Keratinocyte (primary cell): ENCODE measurements around the gene HEATR1. TPM values are rescaled to one million over a fixed set of nuclear protein-coding genes. Genes with fewer than 3 reads are reported as not detected.

ENCODE experiments used
- DNase-seq: peaks from one replicate; pipeline ENCODE4 v3.0.0-alpha.2; 2011; ENCODE audit warnings: low read depth, missing footprints, low spot score
- FAIRE-seq: peaks from 2 replicates; lab custom pipeline; 2011; peaks lifted over from hg19 to GRCh38; lab: Jason Lieb, UNC
- H2AFZ ChIP-seq: 2 replicates; pipeline ENCODE4 v1.6.0; 2012; ENCODE audit warnings: low read length, control low read depth, inconsistent platforms; ENCODE audit not compliant: control insufficient read depth
- H3K27ac ChIP-seq: 2 replicates; pipeline ENCODE4 v1.5.1; 2011; ENCODE audit warnings: low read length; ENCODE audit not compliant: control insufficient read depth, insufficient read depth
- H3K27me3 ChIP-seq: 3 replicates; pipeline ENCODE4 v1.6.0; 2011; ENCODE audit warnings: low read length; ENCODE audit not compliant: control insufficient read depth, insufficient read depth; ENCODE audit errors: extremely low read depth
- H3K36me3 ChIP-seq, 2 experiments: 2 replicates in 1 of 2; 3 replicates in 1 of 2; pipeline ENCODE4 v1.5.1; 2011; ENCODE audit warnings: low read length in 2 of 2, mild to moderate bottlenecking in 1 of 2; ENCODE audit not compliant: control insufficient read depth in 2 of 2, insufficient read depth in 2 of 2; ENCODE audit errors: extremely low read depth in 1 of 2
- H3K4me1 ChIP-seq: 3 replicates; pipeline ENCODE4 v1.5.1; 2011; ENCODE audit warnings: low read length; ENCODE audit not compliant: control insufficient read depth, insufficient read depth; ENCODE audit errors: extremely low read depth
- H3K4me2 ChIP-seq: 3 replicates; pipeline ENCODE4 v1.6.0; 2011; ENCODE audit warnings: low read depth, low read length; ENCODE audit not compliant: control insufficient read depth, insufficient read depth; ENCODE audit errors: extremely low read depth
- H3K4me3 ChIP-seq, 3 experiments: fragments of 200-600 bp in 1 of 3; sonication (generic) in 1 of 3; 2 replicates in 2 of 3; 3 replicates in 1 of 3; pipeline ENCODE4 v1.5.1; 2011 to 2016; ENCODE audit warnings: low read length in 3 of 3, mild to moderate bottlenecking in 3 of 3, control low read depth in 2 of 3, inconsistent platforms in 1 of 3, low read depth in 1 of 3, mixed read lengths in 1 of 3, mixed run types in 1 of 3, moderate library complexity in 1 of 3; ENCODE audit not compliant: control insufficient read depth in 2 of 3, insufficient read depth in 2 of 3; ENCODE audit errors: extremely low read depth in 1 of 3
- H3K79me2 ChIP-seq: 2 replicates; pipeline ENCODE4 v1.6.0; 2012; ENCODE audit warnings: low read length; ENCODE audit not compliant: control insufficient read depth, insufficient read depth
- H3K9ac ChIP-seq: 3 replicates; pipeline ENCODE4 v1.6.0; 2011; ENCODE audit warnings: low read length; ENCODE audit not compliant: control insufficient read depth, insufficient read depth; ENCODE audit errors: extremely low read depth
- H3K9me1 ChIP-seq: 3 replicates; pipeline ENCODE4 v1.6.0; 2011; ENCODE audit warnings: low read length; ENCODE audit not compliant: control insufficient read depth, insufficient read depth; ENCODE audit errors: extremely low read depth
- H3K9me3 ChIP-seq: 2 replicates; pipeline ENCODE4 v1.5.1; 2012; ENCODE audit warnings: low read depth, low read length; ENCODE audit not compliant: control insufficient read depth
- H4K20me1 ChIP-seq: 3 replicates; pipeline ENCODE4 v1.6.0; 2011; ENCODE audit warnings: low read length; ENCODE audit not compliant: control insufficient read depth, insufficient read depth; ENCODE audit errors: extremely low read depth
- EZH2 ChIP-seq: IDR thresholded peaks from one replicate; pipeline ENCODE4 v1.6.1; 2012; ENCODE audit warnings: inconsistent platforms, mild to moderate bottlenecking, low read length, moderate library complexity
- dilution Hi-C: fragments of 300-500 bp; cut with MboI; formaldehyde crosslinking; loops from one replicate; pipeline ENCODE4 v1.7.0; 2020; ENCODE audit warnings: low sequenced_read_pairs; ENCODE audit not compliant: extremely low pct_ligation_motif_present
- polyA plus RNA-seq, 5 experiments: library from polyadenylated mRNA; depleted of rRNA in 3 of 5; stranded (reverse) in 3 of 5; stranded (forward) in 1 of 5; unstranded in 1 of 5; fragments of >200 nt; gene quantifications; 1 replicate in 1 of 5; 2 replicates in 3 of 5; 3 replicates in 1 of 5; pipeline versions ENCODE4 v1.2.1 to v1.2.3, GENCODE V29; 2011 to 2012; ENCODE audit warnings: missing spikeins in 2 of 5, low read depth in 1 of 5, low replicate concordance in 1 of 5
- TF ChIP-seq, protein P1 (sequence below), 3 experiments: IDR thresholded peaks in 1 of 3; conservative IDR thresholded peaks in 1 of 3; optimal IDR thresholded peaks in 1 of 3; 2 replicates in 2 of 3; 3 replicates in 1 of 3; pipeline versions ENCODE3 to v1.5.1; 2011; ENCODE audit warnings: low read length in 3 of 3, mild to moderate bottlenecking in 3 of 3, moderate library complexity in 2 of 3, control low read depth in 1 of 3, inconsistent platforms in 1 of 3; ENCODE audit not compliant: insufficient read depth in 2 of 3; ENCODE audit errors: extremely low read depth in 1 of 3

The HEATR1 gene
- polyA plus RNA-seq, 1 donor (not counting 4 experiments of a cell fraction or from before 2014, with no cell fraction given) = 19.5 TPM

DNA sequence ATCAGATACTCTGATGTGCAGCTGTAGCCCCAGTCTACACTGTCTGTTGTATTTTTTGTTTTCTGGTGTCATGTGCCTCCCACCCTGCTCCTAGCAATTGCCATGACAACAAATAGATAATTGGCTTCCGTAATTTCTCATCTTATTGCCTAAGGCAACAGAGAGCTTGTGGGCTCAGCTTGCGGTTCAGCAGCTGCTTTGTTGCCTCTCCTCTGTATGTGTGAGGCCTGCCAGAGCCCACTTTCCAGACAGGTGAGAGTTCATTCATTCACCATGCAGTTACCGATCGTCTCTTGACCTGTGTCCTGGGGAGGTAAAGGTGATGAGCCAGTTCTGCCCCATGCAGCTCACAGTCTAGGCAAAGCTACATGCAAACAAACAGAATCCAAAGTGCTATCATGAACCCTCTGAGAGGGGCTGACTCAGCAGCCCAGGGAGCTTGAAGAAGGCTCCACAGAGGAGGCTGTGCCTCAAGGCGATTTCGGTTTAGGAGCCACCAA is 68.6 kb downstream of the HEATR1 start:
- H3K9me3 ChIP-seq = no peaks in the 10 kb centered on the region
- H2AFZ ChIP-seq = no peak overlapping the region
- no peak overlapping the region for H3K9ac ChIP-seq
- DNase-seq = no peak
- no peaks in the 10 kb centered on the region for H3K27me3 ChIP-seq
- H3K4me2 ChIP-seq = no peak overlapping the region
- H3K36me3 ChIP-seq = peaks cover 0 to 4% of the 10 kb centered on the region in 2 experiments
- TF ChIP-seq EZH2 = no peak
- TF ChIP-seq, protein P1, sequence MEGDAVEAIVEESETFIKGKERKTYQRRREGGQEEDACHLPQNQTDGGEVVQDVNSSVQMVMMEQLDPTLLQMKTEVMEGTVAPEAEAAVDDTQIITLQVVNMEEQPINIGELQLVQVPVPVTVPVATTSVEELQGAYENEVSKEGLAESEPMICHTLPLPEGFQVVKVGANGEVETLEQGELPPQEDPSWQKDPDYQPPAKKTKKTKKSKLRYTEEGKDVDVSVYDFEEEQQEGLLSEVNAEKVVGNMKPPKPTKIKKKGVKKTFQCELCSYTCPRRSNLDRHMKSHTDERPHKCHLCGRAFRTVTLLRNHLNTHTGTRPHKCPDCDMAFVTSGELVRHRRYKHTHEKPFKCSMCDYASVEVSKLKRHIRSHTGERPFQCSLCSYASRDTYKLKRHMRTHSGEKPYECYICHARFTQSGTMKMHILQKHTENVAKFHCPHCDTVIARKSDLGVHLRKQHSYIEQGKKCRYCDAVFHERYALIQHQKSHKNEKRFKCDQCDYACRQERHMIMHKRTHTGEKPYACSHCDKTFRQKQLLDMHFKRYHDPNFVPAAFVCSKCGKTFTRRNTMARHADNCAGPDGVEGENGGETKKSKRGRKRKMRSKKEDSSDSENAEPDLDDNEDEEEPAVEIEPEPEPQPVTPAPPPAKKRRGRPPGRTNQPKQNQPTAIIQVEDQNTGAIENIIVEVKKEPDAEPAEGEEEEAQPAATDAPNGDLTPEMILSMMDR (optimal IDR thresholded peaks at IDR 0.05 in 1 of 3, IDR thresholded peaks at IDR 0.05 in 1 of 3, conservative IDR thresholded peaks at IDR 0.05 in 1 of 3; ENCODE audit: extremely low read depth in 1 of 3, insufficient read depth in 2 of 3, low read length in 3 of 3) = no peak
- peaks cover 19% of the 10 kb centered on the region for H3K4me1 ChIP-seq
- H3K9me1 ChIP-seq = no peaks in the 10 kb centered on the region
- no peak overlapping the region for H3K4me3 ChIP-seq
- FAIRE-seq = no peak
- H4K20me1 ChIP-seq = no peaks in the 10 kb centered on the region
- no peaks in the 10 kb centered on the region for H3K79me2 ChIP-seq
- dilution Hi-C loops = no loop called here
- H3K27ac ChIP-seq = no peak overlapping the region

DNA sequence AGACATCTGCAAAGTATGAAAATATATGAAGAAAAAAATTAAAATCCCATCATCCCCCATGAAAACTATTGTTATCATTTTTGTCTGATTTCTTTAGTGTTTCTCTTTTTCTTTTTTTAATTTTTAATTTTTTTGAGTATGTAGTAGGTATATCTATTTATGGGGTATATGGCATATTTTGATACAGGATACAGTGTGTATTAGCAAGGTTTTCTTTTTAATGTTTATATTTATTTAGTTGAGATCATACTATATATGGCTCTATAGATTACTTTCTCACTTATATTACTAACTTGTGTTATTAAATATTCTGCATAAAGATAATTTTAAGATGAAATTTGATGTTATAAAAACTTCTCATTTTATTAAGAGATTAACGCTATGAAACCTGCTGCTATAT is 69.1 kb downstream of the HEATR1 start:
- dilution Hi-C loops = no loop called here
- Histone ChIP-seq H3K9me3 (no peaks in the 10 kb centered on the region), H4K20me1 (no peaks in the 10 kb centered on the region), H3K4me1 (peaks cover 19% of the 10 kb centered on the region), H2AFZ (no peak overlapping the region), H3K27me3 (no peaks in the 10 kb centered on the region), H3K79me2 (no peaks in the 10 kb centered on the region), H3K4me2 (no peak overlapping the region), H3K9me1 (no peaks in the 10 kb centered on the region), H3K27ac (no peak overlapping the region), H3K4me3 (no peak overlapping the region), H3K9ac (no peak overlapping the region), H3K36me3 (peaks cover 0 to 4% of the 10 kb centered on the region in 2 experiments)
- no peak for TF ChIP-seq EZH2
- TF ChIP-seq, protein P1 (optimal IDR thresholded peaks at IDR 0.05 in 1 of 3, IDR thresholded peaks at IDR 0.05 in 1 of 3, conservative IDR thresholded peaks at IDR 0.05 in 1 of 3; ENCODE audit: extremely low read depth in 1 of 3, insufficient read depth in 2 of 3, low read length in 3 of 3) = no peak
- FAIRE-seq (no peak), DNase-seq (no peak)
